ENCODE data around the gene SCYGR2. TPM values are rescaled to one million over a fixed set of nuclear protein-coding genes. Genes with fewer than 3 reads are reported as not detected.

Gene SCYGR2
- total RNA-seq, 4 donors from 2014 or later: not detected

DNA sequence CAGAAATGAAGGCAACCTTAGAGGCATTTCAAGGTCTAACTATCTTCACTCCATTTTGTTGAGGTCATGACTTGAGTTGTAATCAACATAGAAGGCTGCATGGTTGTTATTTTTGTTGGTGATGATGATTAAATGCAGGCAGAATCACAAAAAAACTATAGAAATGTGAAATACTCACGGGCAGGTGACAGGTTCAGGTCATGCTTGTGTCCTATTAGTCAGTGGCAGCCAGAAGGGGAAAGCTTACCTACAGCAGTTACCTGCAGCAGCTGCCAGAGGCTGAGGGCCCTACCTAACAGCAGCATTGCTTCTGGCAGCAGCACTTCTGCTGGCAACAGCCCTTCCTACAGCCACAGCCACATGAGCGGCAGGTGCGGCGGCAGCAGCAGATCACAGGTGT is 15.6 kb downstream of the SCYGR2 start:
- Histone ChIP-seq H3K27me3 (peaks cover 0 to 6% (median 0%) of the 10 kb centered on the region in 3 donors), H3K4me1 (no peaks in the 10 kb centered on the region), H3K36me3 (no peaks in the 10 kb centered on the region), H3K9me3 (no peaks in the 10 kb centered on the region), H3K27ac (no peak overlapping the region), H3K4me3 (no peak overlapping the region)
- TF ChIP-seq, protein P1, sequence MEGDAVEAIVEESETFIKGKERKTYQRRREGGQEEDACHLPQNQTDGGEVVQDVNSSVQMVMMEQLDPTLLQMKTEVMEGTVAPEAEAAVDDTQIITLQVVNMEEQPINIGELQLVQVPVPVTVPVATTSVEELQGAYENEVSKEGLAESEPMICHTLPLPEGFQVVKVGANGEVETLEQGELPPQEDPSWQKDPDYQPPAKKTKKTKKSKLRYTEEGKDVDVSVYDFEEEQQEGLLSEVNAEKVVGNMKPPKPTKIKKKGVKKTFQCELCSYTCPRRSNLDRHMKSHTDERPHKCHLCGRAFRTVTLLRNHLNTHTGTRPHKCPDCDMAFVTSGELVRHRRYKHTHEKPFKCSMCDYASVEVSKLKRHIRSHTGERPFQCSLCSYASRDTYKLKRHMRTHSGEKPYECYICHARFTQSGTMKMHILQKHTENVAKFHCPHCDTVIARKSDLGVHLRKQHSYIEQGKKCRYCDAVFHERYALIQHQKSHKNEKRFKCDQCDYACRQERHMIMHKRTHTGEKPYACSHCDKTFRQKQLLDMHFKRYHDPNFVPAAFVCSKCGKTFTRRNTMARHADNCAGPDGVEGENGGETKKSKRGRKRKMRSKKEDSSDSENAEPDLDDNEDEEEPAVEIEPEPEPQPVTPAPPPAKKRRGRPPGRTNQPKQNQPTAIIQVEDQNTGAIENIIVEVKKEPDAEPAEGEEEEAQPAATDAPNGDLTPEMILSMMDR (IDR thresholded peaks at IDR 0.05 in 4 of 5, conservative IDR thresholded peaks at IDR 0.05 in 1 of 5): no peak
- TF ChIP-seq POLR2A (IDR thresholded peaks at IDR 0.05): no peak
- intact Hi-C loops (cut with DNase I; ENCODE audit: low total_unique reads) (no loop called here), in situ Hi-C loops (cut with MboI; ENCODE audit: low sequenced_read_pairs in 4 of 4) (no loop called here)
- DNase-seq: no peak
- ATAC-seq: no peak

DNA sequence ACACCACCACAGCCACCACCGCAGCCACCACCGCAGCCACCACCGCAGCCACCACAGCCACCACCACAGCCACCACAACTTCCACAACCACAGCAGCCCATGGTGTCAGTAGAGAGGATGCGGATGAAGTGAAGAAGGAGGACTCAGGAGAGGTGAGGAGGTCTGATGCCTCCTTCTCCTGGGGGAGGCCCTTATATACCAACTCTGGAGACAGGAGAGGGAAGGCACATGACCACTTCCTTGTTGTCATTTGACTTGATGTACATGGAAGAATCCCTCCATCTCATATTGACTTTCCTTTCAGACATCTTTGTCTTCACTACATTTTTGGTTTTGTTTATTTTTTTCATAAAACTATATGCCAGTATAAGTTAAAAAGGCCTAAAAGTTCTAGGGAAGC is 16.0 kb downstream of the SCYGR2 start, which contains the start of gene SCYGR3:
TSS of gene SCYGR3 (minus strand) at position 101 of the 400 bp plus-strand sequence. CDS start at position 101, 0 bp downstream.
- Histone ChIP-seq H3K36me3 (no peaks in the 10 kb centered on the region), H3K4me1 (no peaks in the 10 kb centered on the region), H3K4me3 (no peak within 1 kb of the TSS), H3K9me3 (no peaks in the 10 kb centered on the region), H3K27ac (no peak within 1 kb of the TSS), H3K27me3 (peaks cover 0 to 6% (median 0%) of the 10 kb centered on the region in 3 donors)
- TF ChIP-seq, protein P1 (IDR thresholded peaks at IDR 0.05 in 4 of 5, conservative IDR thresholded peaks at IDR 0.05 in 1 of 5): no peak
- TF ChIP-seq POLR2A (IDR thresholded peaks at IDR 0.05): no peak
- in situ Hi-C loops (cut with MboI; ENCODE audit: low sequenced_read_pairs in 4 of 4) (no loop called here), intact Hi-C loops (cut with DNase I; ENCODE audit: low total_unique reads) (no loop called here)
- ATAC-seq: no peak
- DNase-seq: no peak

DNA sequence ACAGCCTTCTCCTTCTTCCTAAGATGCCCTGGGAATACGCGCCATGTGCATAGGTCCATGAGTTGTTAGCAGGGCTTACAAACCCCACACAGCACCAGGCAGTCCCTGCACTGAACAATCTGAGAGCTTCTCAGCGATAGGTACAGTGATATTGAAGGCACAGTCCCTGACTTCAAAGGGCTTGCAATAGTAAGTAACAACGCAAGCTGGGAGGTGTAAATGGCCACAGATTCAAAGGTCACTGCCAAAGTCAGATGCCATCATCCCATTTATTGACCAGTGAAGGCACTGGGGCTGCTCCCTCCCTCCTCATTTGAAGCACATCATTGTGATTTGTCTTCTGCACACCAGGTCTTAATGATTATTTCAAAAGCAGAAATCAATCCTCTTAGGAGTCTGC is 16.5 kb downstream of the SCYGR2 start:
- no peaks in the 10 kb centered on the region for H3K36me3 ChIP-seq
- peaks cover 0 to 6% (median 0%) of the 10 kb centered on the region in 3 donors for H3K27me3 ChIP-seq
- no peak overlapping the region for H3K27ac ChIP-seq
- no peaks in the 10 kb centered on the region for H3K9me3 ChIP-seq
- no peak overlapping the region for H3K4me3 ChIP-seq
- in situ Hi-C loops (cut with MboI; ENCODE audit: low sequenced_read_pairs in 4 of 4) (no loop called here), intact Hi-C loops (cut with DNase I; ENCODE audit: low total_unique reads) (no loop called here)
- DNase-seq (no peak), ATAC-seq (no peak)
- TF ChIP-seq POLR2A (IDR thresholded peaks at IDR 0.05): no peak
- TF ChIP-seq, protein P1 (IDR thresholded peaks at IDR 0.05 in 4 of 5, conservative IDR thresholded peaks at IDR 0.05 in 1 of 5): no peak
- no peaks in the 10 kb centered on the region for H3K4me1 ChIP-seq

DNA sequence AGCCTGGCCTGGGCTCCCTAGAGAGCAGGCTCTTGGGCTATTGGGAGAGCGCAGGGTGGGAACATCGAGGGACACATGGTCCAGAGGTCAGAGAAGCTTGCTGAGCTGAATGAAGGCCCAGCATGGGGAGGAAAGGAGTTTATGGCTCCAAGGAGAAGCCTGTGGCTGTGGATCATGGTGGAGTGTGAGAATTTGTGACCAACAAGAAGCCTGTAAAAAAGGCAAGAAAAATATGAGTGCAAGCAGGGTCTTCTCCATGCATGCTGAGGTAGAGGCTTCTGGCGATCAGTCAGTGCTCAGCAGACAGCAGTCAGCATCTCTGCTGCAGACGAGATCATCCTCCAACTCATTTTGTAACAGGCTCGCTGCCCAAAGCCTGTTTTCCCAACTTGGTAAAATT is 17.2 kb downstream of the SCYGR2 start:
- Histone ChIP-seq H3K4me1 (no peaks in the 10 kb centered on the region), H3K27ac (no peak overlapping the region), H3K4me3 (no peak overlapping the region), H3K9me3 (no peaks in the 10 kb centered on the region), H3K36me3 (no peaks in the 10 kb centered on the region), H3K27me3 (peaks cover 0 to 6% (median 0%) of the 10 kb centered on the region in 3 donors)
- ATAC-seq (no peak), DNase-seq (no peak)
- in situ Hi-C loops (cut with MboI; ENCODE audit: low sequenced_read_pairs in 4 of 4): no loop called here
- TF ChIP-seq, protein P1 (IDR thresholded peaks at IDR 0.05 in 4 of 5, conservative IDR thresholded peaks at IDR 0.05 in 1 of 5): no peak
- TF ChIP-seq POLR2A (IDR thresholded peaks at IDR 0.05): no peak
- intact Hi-C loops (cut with DNase I; ENCODE audit: low total_unique reads): no loop called here

DNA sequence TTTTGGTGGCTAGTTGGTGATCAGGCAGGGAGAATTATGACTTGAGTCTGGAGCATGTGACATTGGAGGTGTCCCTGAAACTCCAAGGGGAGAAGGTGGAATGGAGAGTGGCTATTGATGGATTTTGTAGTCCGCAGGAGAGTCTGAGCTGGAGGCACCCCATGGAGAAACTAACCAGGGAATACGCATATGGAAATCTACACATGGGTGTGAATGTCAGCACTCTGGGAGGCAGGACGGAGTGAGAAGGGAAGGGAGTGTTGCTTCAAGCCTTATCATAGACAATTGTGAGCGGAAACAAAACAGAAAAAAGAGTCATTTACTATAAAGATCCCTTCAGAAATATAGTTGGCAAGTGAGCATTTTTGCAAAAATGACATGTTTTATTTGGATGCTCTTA is 17.9 kb downstream of the SCYGR2 start:
- Histone ChIP-seq H3K27me3 (peaks cover 0 to 6% (median 0%) of the 10 kb centered on the region in 3 donors), H3K27ac (no peak overlapping the region), H3K4me3 (no peak overlapping the region), H3K9me3 (no peaks in the 10 kb centered on the region), H3K4me1 (no peaks in the 10 kb centered on the region), H3K36me3 (no peaks in the 10 kb centered on the region)
- in situ Hi-C loops (cut with MboI; ENCODE audit: low sequenced_read_pairs in 4 of 4): no loop called here
- no peak for DNase-seq
- intact Hi-C loops (cut with DNase I; ENCODE audit: low total_unique reads): no loop called here
- ATAC-seq: no peak
- TF ChIP-seq POLR2A (IDR thresholded peaks at IDR 0.05): no peak
- TF ChIP-seq, protein P1 (IDR thresholded peaks at IDR 0.05 in 4 of 5, conservative IDR thresholded peaks at IDR 0.05 in 1 of 5): no peak
